Brain microvascular endothelial cell (primary cell): Measurements from ENCODE around the gene HOXB3.

Experiments used
- DNase-seq: peaks from one replicate; pipeline ENCODE4 v3.0.0-alpha.2; 2020
- H3K27ac ChIP-seq: fragments of 250-450 bp; sonication (Bioruptor Pico); 2 replicates; pipeline ENCODE4 v1.5.1; 2020; ENCODE audit warnings: mild to moderate bottlenecking, moderate library complexity
- H3K27me3 ChIP-seq: fragments of 250-450 bp; sonication (Bioruptor Pico); replicated peaks from 2 replicates; pipeline ENCODE4 v1.5.1; 2020; ENCODE audit warnings: mild to moderate bottlenecking
- H3K36me3 ChIP-seq: fragments of 250-450 bp; sonication (Bioruptor Pico); replicated peaks from 2 replicates; pipeline ENCODE4 v1.5.1; 2020; ENCODE audit warnings: mild to moderate bottlenecking
- H3K4me3 ChIP-seq: 2 replicates; pipeline ENCODE4 v1.5.1; 2011; ENCODE audit warnings: low read depth, mild to moderate bottlenecking, control low read depth, low read length, moderate library complexity
- in situ Hi-C: cut with HindIII; loops from 2 replicates; pipeline ENCODE4 v1.10.0; 2017; ENCODE audit warnings: low sequenced_read_pairs, low pct_ligation_motif_present
- TF ChIP-seq, protein P1 (sequence below): IDR thresholded peaks from 2 replicates; pipeline ENCODE4 v1.5.1; 2011; ENCODE audit warnings: low read depth, mild to moderate bottlenecking, moderate library complexity, low read length, control low read depth, inconsistent platforms; ENCODE audit errors: missing control alignments

Gene HOXB3

DNA sequence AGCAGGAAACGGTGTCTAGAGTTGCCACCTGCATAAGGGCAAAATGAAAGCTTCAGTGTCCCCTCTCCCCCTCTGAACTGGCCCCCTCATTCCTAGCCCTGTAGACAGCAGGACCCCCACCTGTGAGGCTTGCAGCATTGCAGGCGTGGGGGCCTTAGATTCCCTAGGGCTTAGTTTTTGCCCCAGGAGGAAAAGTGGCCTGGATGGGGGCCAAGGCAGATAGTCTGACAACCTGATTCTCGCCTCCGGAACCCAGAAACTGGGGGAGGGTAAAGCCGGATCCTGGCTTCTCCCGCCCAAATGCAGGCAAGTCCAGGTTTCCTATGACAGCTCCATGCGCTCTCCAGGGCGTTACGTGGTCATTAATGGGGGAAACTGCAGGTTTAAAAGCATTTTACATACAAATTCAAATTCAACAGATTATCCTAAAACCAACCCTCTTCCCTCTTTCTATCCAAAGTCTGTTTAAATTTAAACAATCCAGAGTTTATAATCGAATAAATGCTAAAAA lies 15.4 kb upstream of the HOXB3 start:
- Histone ChIP-seq H3K4me3 (no peak overlapping the region), H3K36me3 (no peaks in the 10 kb centered on the region), H3K27ac (no peak overlapping the region), H3K27me3 (peaks cover 97% of the 10 kb centered on the region)
- DNase-seq: no peak
- in situ Hi-C loops: no loop called here
- TF ChIP-seq, protein P1, sequence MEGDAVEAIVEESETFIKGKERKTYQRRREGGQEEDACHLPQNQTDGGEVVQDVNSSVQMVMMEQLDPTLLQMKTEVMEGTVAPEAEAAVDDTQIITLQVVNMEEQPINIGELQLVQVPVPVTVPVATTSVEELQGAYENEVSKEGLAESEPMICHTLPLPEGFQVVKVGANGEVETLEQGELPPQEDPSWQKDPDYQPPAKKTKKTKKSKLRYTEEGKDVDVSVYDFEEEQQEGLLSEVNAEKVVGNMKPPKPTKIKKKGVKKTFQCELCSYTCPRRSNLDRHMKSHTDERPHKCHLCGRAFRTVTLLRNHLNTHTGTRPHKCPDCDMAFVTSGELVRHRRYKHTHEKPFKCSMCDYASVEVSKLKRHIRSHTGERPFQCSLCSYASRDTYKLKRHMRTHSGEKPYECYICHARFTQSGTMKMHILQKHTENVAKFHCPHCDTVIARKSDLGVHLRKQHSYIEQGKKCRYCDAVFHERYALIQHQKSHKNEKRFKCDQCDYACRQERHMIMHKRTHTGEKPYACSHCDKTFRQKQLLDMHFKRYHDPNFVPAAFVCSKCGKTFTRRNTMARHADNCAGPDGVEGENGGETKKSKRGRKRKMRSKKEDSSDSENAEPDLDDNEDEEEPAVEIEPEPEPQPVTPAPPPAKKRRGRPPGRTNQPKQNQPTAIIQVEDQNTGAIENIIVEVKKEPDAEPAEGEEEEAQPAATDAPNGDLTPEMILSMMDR: no peak

DNA sequence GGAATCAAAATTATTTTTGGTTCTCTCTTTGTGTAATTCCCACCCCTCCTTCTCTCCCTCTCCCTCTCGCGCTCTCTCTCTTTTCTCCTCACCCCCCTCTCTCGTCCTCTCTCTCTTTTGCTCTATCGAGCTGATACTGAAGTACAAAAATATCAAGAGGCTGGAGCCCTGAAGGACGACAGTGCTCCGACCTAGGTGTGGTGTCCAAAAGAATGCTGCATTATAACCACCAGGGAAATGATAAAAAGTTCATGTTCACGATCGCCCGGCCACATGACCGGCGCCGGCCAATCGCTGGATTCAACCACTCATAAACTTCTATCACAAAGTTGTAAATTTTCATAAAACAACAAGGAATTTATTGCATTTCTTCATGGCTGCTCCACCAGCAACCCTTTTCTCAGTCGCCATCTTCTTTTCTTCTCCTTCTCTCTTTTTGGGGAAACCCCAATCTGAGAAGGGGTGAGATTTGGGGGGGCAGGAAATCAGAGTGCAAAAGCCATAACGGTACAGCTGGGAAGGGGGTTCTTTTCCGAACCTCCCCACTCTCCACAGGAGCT lies 14.8 kb upstream of the HOXB3 start, which contains the start of gene HOXB6:
TSS of gene HOXB6 (minus strand) at position 217 of the 560 bp plus-strand sequence. CDS start 6,836 bp downstream, outside the sequence.
- H3K4me3 ChIP-seq: peak within 1 kb of the TSS; percentile 47
- TF ChIP-seq, protein P1: no peak
- peaks cover 97% of the 10 kb centered on the region for H3K27me3 ChIP-seq
- H3K27ac ChIP-seq: no peak within 1 kb of the TSS
- no peak for DNase-seq
- H3K36me3 ChIP-seq: no peaks in the 10 kb centered on the region
- in situ Hi-C loops: no loop called here

DNA sequence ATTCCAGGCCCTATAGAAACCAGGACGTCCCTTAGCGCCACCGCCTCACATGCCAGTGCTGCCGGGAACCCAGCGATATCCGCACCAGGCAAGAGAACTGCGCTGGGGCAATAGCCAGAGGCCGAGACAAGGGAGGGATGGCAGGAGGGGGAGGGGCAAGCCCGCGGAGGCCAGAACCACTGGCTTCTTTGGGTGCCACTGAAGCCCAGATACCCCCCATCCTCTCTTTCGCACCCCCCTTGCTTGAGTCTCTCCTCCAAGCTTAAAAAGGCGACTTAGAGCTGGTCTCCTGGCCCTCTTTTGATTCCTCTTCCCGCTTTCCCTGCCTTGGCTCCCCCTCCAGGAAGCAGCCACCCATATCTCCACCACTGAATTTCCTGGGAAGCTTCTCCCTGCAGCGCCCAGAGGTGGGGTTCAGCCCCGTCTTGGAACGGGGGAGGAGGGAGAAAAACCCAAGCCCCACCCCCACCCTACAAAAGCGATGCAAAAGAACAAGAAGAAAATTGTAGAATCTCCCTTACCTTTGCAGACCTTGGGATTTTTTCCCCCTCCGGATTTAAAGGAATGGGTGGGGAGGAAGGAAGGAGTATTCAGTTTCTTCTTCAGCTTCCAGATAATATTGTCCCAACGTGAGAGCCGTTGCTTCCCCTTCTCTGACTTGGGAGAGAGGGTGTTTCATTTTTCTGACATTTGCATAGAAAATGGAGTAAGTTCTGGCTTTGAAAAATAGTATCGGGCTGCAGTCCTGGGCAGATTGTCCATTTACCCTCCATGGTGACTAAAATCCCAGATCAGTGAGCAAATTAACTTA lies 14.1 kb upstream of the HOXB3 start:
- TF ChIP-seq, protein P1: no peak
- Histone ChIP-seq H3K36me3 (no peaks in the 10 kb centered on the region), H3K4me3 (peak overlapping the region; percentile 47), H3K27ac (no peak overlapping the region), H3K27me3 (peaks cover 97% of the 10 kb centered on the region)
- in situ Hi-C loops: no loop called here
- DNase-seq: no peak

DNA sequence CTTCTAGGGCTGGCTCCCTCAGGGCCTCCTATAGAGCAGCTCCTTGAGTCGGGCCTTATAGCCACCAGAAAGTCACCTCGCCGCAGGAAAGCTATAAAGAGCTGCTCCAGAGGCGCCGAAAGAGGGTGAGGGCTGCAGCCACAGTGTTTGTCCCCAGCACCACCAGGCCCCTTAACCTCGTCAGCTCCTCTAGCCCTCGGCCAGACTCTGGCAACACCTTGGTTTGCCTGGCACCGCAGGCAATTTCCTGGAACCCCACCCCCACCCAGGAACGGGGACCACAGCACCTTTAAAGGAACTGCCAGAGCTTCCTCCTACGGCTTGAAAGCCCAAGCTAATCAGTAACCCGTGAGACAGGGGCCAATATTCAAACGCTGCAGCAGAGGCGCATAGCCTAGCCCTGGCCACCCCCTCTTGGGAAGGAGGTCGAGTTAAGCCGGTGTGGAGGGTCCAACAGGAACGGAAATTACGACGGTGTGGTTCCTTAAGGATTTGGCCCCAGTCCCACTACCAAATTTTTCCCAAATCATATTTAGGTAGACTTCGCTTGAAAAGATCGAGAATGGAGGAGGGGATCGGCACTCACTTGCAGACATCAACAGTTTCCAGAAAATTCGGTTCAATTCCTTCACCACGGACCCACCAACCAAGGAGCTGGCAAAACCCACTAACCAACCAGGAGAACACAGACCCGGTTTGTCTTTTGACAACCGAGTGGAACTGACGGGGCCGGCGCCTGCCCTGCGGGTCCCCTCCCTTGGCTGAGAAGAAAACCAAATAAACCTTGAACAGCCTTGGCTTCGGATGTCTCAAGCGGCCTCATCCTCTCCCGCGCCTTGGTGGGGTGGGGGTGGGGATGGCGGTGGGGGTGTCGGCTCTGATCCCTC lies 11.7 kb upstream of the HOXB3 start:
- no peak overlapping the region for H3K4me3 ChIP-seq
- H3K36me3 ChIP-seq: no peaks in the 10 kb centered on the region
- TF ChIP-seq, protein P1: no peak
- H3K27ac ChIP-seq: no peak overlapping the region
- DNase-seq: no peak
- in situ Hi-C loops: no loop called here
- H3K27me3 ChIP-seq: peaks cover 100% of the 10 kb centered on the region

DNA sequence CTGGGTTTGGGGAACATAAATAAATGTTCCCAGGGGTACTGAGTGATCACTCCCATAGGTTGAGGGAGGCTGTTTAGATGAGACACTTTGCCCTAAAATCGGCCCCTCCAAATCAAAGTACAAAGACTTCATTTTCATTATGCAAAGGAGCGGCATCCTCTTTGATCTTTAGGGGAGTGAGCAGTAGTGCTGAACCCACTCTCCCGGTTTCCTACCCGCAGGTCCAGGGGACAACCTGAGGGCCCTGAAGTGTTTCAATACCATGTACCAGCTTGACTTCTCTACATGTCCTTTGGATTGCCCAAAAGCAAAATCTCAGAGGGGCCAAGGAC lies 11.1 kb upstream of the HOXB3 start:
- peaks cover 100% of the 10 kb centered on the region for H3K27me3 ChIP-seq
- no peaks in the 10 kb centered on the region for H3K36me3 ChIP-seq
- no peak overlapping the region for H3K4me3 ChIP-seq
- in situ Hi-C loops: no loop called here
- TF ChIP-seq, protein P1: no peak
- no peak overlapping the region for H3K27ac ChIP-seq
- no peak for DNase-seq
